ENCODE measurements around the gene DCAF11. TPM values are rescaled to one million over a fixed set of nuclear protein-coding genes. Genes with fewer than 3 reads are reported as not detected.
A peak's percentile ranks its signal among the peaks of the same experiment; 100 is the strongest.

The DCAF11 gene
- total RNA-seq, 2 donors from 2014 or later: 52.8 to 54.2 TPM

GRCh38 chr14:24159777-24160498 is 45.4 kb downstream of the DCAF11 start:
- H3K27ac ChIP-seq: peak overlapping the region; percentile 73 to 88
- DNase-seq (ENCODE audit: low spot score): no peak
- H3K36me3 ChIP-seq: peaks cover 63% of the 10 kb centered on the region

GRCh38 chr14:24160499-24160849 is 45.9 kb downstream of the DCAF11 start:
- TF ChIP-seq CTCF (IDR thresholded peaks at IDR 0.05): no peak
- no peaks in the 10 kb centered on the region for H3K9me3 ChIP-seq
- peaks cover 63% of the 10 kb centered on the region for H3K36me3 ChIP-seq
- ATAC-seq (ENCODE audit: insufficient number of reproducible peaks, low FRiP score, low read depth) (no peak), DNase-seq (ENCODE audit: low spot score) (no peak)
- no peak overlapping the region for H3K4me3 ChIP-seq
- H3K27me3 ChIP-seq (replicated peaks; ENCODE audit: insufficient read depth): no peaks in the 10 kb centered on the region
- peaks cover 15 to 38% of the 10 kb centered on the region in 2 donors for H3K4me1 ChIP-seq (ENCODE audit: control insufficient read depth in 1 of 2, low read depth in 2 of 2)
- peak overlapping the region; percentile 73 to 88 for H3K27ac ChIP-seq

More at GRCh38 chr14:24159777-24160498, 45.4 kb downstream of the DCAF11 start:
- no peak for ATAC-seq (ENCODE audit: insufficient number of reproducible peaks, low FRiP score, low read depth)
- TF ChIP-seq CTCF (IDR thresholded peaks at IDR 0.05): no peak
- no peaks in the 10 kb centered on the region for H3K27me3 ChIP-seq (replicated peaks; ENCODE audit: insufficient read depth)
- peaks cover 15 to 38% of the 10 kb centered on the region in 2 donors for H3K4me1 ChIP-seq (ENCODE audit: control insufficient read depth in 1 of 2, low read depth in 2 of 2)
- H3K4me3 ChIP-seq: no peak overlapping the region
- H3K9me3 ChIP-seq: no peaks in the 10 kb centered on the region

GRCh38 chr14:24160850-24161804 is 46.5 kb downstream of the DCAF11 start, which contains the start of gene IRF9:
Gene IRF9 (plus strand): TSS chr14:24161265. CDS start chr14:24162145, 880 bp downstream.
- Histone ChIP-seq H3K36me3 (peaks cover 63% of the 10 kb centered on the region), H3K4me3 (peak within 1 kb of the TSS; percentile 90)

GRCh38 chr14:24162093-24162492 is 47.5 kb downstream of the DCAF11 start:
- Histone ChIP-seq H3K27me3 (replicated peaks; ENCODE audit: insufficient read depth) (no peaks in the 10 kb centered on the region), H3K9me3 (no peaks in the 10 kb centered on the region), H3K27ac (peak overlapping the region; percentile 87 to 88), H3K4me3 (peak overlapping the region; percentile 90), H3K36me3 (peaks cover 63% of the 10 kb centered on the region), H3K4me1 (ENCODE audit: control insufficient read depth in 1 of 2, low read depth in 2 of 2) (peaks cover 15 to 38% of the 10 kb centered on the region in 2 donors)
- no peak for TF ChIP-seq CTCF (IDR thresholded peaks at IDR 0.05)
- DNase-seq (ENCODE audit: low spot score) (no peak), ATAC-seq (ENCODE audit: insufficient number of reproducible peaks, low FRiP score, low read depth) (no peak)

More at GRCh38 chr14:24160850-24161804, 46.5 kb downstream of the DCAF11 start, which contains the start of gene IRF9:
- TF ChIP-seq CTCF (IDR thresholded peaks at IDR 0.05): peak; percentile 93
- Histone ChIP-seq H3K27me3 (replicated peaks; ENCODE audit: insufficient read depth) (no peaks in the 10 kb centered on the region), H3K9me3 (no peaks in the 10 kb centered on the region), H3K27ac (peak within 1 kb of the TSS; percentile 87 to 88), H3K4me1 (ENCODE audit: control insufficient read depth in 1 of 2, low read depth in 2 of 2) (peaks cover 15 to 38% of the 10 kb centered on the region in 2 donors)
- ATAC-seq (ENCODE audit: insufficient number of reproducible peaks, low FRiP score, low read depth) (peak; percentile 90), DNase-seq (ENCODE audit: low spot score) (peak; percentile 93)

- ATAC-seq (ENCODE audit: insufficient number of reproducible peaks, low FRiP score, low read depth): no peak
- Histone ChIP-seq H3K27me3 (replicated peaks; ENCODE audit: insufficient read depth) (no peaks in the 10 kb centered on the region), H3K4me3 (no peak overlapping the region), H3K36me3 (peaks cover 48% of the 10 kb centered on the region), H3K4me1 (ENCODE audit: control insufficient read depth in 1 of 2, low read depth in 2 of 2) (peaks cover 15 to 38% of the 10 kb centered on the region in 2 donors), H3K27ac (no peak overlapping the region), H3K9me3 (no peaks in the 10 kb centered on the region)
- DNase-seq (ENCODE audit: low spot score): no peak
- no peak for TF ChIP-seq CTCF (IDR thresholded peaks at IDR 0.05)
Observed at GRCh38 chr14:24164518-24164991, 50.0 kb downstream of the DCAF11 start.

Data from thoracic aorta (tissue), 2 donors.